GM12891 (cell line): ENCODE results near the gene NFE2L2.
A peak's percentile ranks its signal among the peaks of the same experiment; 100 is the strongest.

ENCODE experiments used
- PAX5 ChIP-seq: IDR thresholded peaks from 2 replicates; pipeline ENCODE4 v1.6.1; 2011; ENCODE audit warnings: low read length, moderate library complexity, mild to moderate bottlenecking; ENCODE audit not compliant: insufficient read depth, severe bottlenecking
- POLR2A ChIP-seq: IDR thresholded peaks from 2 replicates; pipeline ENCODE4 v1.6.1; 2011; ENCODE audit warnings: low read depth, low read length, control low read depth
- POLR2AphosphoS5 ChIP-seq: IDR thresholded peaks from 2 replicates; pipeline ENCODE4 v1.6.1; 2011; ENCODE audit warnings: low read depth, low read length, control low read depth
- POU2F2 ChIP-seq: IDR thresholded peaks from 2 replicates; pipeline ENCODE4 v1.6.1; 2011; ENCODE audit warnings: low read depth, mild to moderate bottlenecking, control low read depth, low read length, moderate library complexity
- SPI1 ChIP-seq: IDR thresholded peaks from 2 replicates; pipeline ENCODE4 v1.6.1; 2011; ENCODE audit warnings: low read depth, low read length, control low read depth
- TAF1 ChIP-seq: IDR thresholded peaks from 2 replicates; pipeline ENCODE4 v1.6.1; 2011; ENCODE audit warnings: low read depth, low read length, control low read depth

GRCh38 chr2:177212891-177213856 is 51.4 kb downstream of the NFE2L2 start:
- TF ChIP-seq POLR2AphosphoS5 (peak; percentile 63; the same call in 1 of the 2 replicates), POLR2A (peak; percentile 48; the same call in 1 of the 2 replicates), TAF1 (no peak), SPI1 (no peak), POU2F2 (no peak), PAX5 (no peak)
